ENCODE data around the gene PHF1. TPM values are rescaled to one million over a fixed set of nuclear protein-coding genes. Genes with fewer than 3 reads are reported as not detected.

The PHF1 gene
- total and polyA plus RNA-seq, 2 of the 13 experiments (the other 11 are each of a cell fraction or from before 2014, with no cell fraction given), result 25.4 to 61.9 TPM

DNA sequence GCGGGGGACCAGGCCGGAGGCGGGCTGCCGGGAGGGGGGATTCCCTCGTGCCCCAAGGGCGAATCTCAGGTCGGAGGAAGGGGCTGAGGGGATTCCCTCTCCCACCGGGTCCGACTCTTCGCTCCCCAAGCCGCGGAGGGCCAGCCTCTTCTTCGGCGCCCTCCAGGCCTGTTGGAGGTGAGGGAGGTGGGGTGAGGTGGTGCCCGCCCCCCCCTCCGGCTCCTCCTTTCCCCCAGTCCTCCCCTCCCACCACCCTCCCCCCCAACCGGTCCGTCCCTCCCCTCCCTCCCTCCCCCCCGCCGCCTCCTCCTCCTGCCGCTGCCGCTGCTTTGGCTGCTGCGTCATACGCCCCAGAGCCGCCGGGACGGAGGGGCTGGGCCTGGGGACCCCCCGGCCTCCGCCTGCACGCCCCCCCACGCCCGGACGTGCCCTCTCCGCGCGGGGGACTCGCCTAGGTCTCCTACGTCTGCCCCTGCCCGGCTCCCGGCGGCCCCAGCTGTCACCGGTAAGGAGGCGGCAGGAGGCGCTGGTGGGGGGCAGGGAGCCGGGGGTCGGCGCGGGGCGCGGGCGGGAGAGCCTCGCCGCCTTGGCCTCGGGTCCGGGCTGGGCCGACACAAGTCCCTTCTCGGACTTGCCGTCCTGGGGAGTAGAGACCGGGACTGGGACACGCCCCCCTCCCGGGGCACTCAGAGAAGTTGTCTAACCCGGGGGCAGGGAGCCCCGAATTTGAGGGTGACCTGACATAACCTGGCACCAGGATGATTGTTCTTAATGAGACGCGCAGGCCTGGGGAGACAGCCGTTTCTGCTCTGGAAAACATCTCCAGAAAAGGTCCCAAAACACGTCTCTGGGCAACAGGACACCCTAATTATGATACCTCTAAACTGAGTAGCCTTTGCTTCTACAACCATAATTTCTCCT is at the start of gene PHF1 (continued):
- TF ChIP-seq ISL2 (CRISPR knock-in tag; IDR thresholded peaks at IDR 0.05), result no peak
- TF ChIP-seq ZNF788 (CRISPR knock-in tag; IDR thresholded peaks at IDR 0.05; ENCODE audit: borderline replicate concordance), result no peak
- peak; percentile 65; the same call in 1 of the 2 replicates for TF ChIP-seq EEA1 (CRISPR knock-in tag; IDR thresholded peaks at IDR 0.05; ENCODE audit: borderline replicate concordance)
- TF ChIP-seq TSC22D2 (CRISPR knock-in tag; IDR thresholded peaks at IDR 0.05; ENCODE audit: borderline replicate concordance), result peak; percentile 6; the same call in 1 of the 2 replicates
- TF ChIP-seq, protein P1, sequence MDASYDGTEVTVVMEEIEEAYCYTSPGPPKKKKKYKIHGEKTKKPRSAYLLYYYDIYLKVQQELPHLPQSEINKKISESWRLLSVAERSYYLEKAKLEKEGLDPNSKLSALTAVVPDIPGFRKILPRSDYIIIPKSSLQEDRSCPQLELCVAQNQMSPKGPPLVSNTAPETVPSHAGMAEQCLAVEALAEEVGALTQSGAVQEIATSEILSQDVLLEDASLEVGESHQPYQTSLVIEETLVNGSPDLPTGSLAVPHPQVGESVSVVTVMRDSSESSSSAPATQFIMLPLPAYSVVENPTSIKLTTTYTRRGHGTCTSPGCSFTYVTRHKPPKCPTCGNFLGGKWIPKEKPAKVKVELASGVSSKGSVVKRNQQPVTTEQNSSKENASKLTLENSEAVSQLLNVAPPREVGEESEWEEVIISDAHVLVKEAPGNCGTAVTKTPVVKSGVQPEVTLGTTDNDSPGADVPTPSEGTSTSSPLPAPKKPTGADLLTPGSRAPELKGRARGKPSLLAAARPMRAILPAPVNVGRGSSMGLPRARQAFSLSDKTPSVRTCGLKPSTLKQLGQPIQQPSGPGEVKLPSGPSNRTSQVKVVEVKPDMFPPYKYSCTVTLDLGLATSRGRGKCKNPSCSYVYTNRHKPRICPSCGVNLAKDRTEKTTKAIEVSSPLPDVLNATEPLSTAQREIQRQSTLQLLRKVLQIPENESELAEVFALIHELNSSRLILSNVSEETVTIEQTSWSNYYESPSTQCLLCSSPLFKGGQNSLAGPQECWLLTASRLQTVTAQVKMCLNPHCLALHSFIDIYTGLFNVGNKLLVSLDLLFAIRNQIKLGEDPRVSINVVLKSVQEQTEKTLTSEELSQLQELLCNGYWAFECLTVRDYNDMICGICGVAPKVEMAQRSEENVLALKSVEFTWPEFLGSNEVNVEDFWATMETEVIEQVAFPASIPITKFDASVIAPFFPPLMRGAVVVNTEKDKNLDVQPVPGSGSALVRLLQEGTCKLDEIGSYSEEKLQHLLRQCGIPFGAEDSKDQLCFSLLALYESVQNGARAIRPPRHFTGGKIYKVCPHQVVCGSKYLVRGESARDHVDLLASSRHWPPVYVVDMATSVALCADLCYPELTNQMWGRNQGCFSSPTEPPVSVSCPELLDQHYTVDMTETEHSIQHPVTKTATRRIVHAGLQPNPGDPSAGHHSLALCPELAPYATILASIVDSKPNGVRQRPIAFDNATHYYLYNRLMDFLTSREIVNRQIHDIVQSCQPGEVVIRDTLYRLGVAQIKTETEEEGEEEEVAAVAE (CRISPR knock-in tag; IDR thresholded peaks at IDR 0.05; ENCODE audit: borderline replicate concordance), result no peak
- TF ChIP-seq IRX3 (CRISPR knock-in tag; IDR thresholded peaks at IDR 0.05; ENCODE audit: borderline replicate concordance, low read depth), result no peak; the same call in none of the 2 replicates
- TF ChIP-seq, protein P2, sequence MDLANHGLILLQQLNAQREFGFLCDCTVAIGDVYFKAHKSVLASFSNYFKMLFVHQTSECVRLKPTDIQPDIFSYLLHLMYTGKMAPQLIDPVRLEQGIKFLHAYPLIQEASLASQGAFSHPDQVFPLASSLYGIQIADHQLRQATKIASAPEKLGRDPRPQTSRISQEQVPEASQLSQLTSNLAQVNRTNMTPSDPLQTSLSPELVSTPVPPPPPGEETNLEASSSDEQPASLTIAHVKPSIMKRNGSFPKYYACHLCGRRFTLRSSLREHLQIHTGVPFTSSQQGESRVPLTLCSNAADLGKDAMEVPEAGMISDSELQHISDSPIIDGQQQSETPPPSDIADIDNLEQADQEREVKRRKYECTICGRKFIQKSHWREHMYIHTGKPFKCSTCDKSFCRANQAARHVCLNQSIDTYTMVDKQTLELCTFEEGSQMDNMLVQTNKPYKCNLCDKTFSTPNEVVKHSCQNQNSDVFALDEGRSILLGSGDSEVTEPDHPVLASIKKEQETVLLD (CRISPR knock-in tag; IDR thresholded peaks at IDR 0.05; ENCODE audit: low read depth), result peak; percentile 55; the same call in 1 of the 2 replicates
- TF ChIP-seq ARHGAP35 (CRISPR knock-in tag; IDR thresholded peaks at IDR 0.05; ENCODE audit: borderline replicate concordance), result 0 out of 2 replicates have a peak, but pooled peaks have one; percentile 50
- TF ChIP-seq ZNF629 (CRISPR knock-in tag; conservative IDR thresholded peaks at IDR 0.05), result no peak
- no peak; the same call in 1 of the 2 replicates for TF ChIP-seq TARDBP (CRISPR knock-in tag; IDR thresholded peaks at IDR 0.05)
- TF ChIP-seq ZNF260 (CRISPR knock-in tag; IDR thresholded peaks at IDR 0.05; ENCODE audit: borderline replicate concordance, low read depth), result no peak
- TF ChIP-seq ZNF230 (CRISPR knock-in tag; IDR thresholded peaks at IDR 0.05), result no peak
- no peak for TF ChIP-seq CBX1 (IDR thresholded peaks at IDR 0.05; ENCODE audit: low read depth)
- no peak for TF ChIP-seq RBM39 (IDR thresholded peaks at IDR 0.05; ENCODE audit: low read depth, low read length, poor library complexity, severe bottlenecking)
- no peak; the same call in 1 of the 2 replicates for TF ChIP-seq FOXO1 (CRISPR knock-in tag; IDR thresholded peaks at IDR 0.05)
- TF ChIP-seq NFE2L2 (IDR thresholded peaks at IDR 0.05; ENCODE audit: low read length), result no peak
- TF ChIP-seq HNRNPK (IDR thresholded peaks at IDR 0.05; ENCODE audit: low read depth, low read length, poor library complexity, severe bottlenecking), result peak; percentile 82
- TF ChIP-seq ZBTB49 (CRISPR knock-in tag; IDR thresholded peaks at IDR 0.05; ENCODE audit: borderline replicate concordance), result no peak
- TF ChIP-seq ESRRA (CRISPR knock-in tag; IDR thresholded peaks at IDR 0.05; ENCODE audit: low read depth), result no peak
